ENCODE data around the gene GRB10.

The GRB10 gene

GRCh38 chr7:50564171-50564570 lies 218.5 kb downstream of the GRB10 start:
- no peak for FAIRE-seq
- TF ChIP-seq CTCF (IDR thresholded peaks at IDR 0.05; ENCODE audit: insufficient read depth, missing control alignments), result no peak

GRCh38 chr7:50562136-50562535 lies 220.6 kb downstream of the GRB10 start:
- TF ChIP-seq CTCF (IDR thresholded peaks at IDR 0.05; ENCODE audit: insufficient read depth, missing control alignments), result no peak
- DNase-seq (ENCODE audit: insufficient read length, low spot score) (no peak), FAIRE-seq (no peak)

More at GRCh38 chr7:50564171-50564570, 218.5 kb downstream of the GRB10 start:
- DNase-seq (ENCODE audit: insufficient read length, low spot score), result no peak

GRCh38 chr7:50560865-50561351 lies 221.8 kb downstream of the GRB10 start:
- FAIRE-seq, result no peak
- DNase-seq (ENCODE audit: insufficient read length, low spot score), result no peak
- TF ChIP-seq CTCF (IDR thresholded peaks at IDR 0.05; ENCODE audit: insufficient read depth, missing control alignments), result no peak

- no peak for TF ChIP-seq CTCF (IDR thresholded peaks at IDR 0.05; ENCODE audit: insufficient read depth, missing control alignments)
- DNase-seq (ENCODE audit: insufficient read length, low spot score), result no peak
- FAIRE-seq, result no peak
Measured at GRCh38 chr7:50559881-50560280, 222.8 kb downstream of the GRB10 start.

GRCh38 chr7:50558294-50559053 lies 224.2 kb downstream of the GRB10 start:
- FAIRE-seq, result no peak
- no peak for DNase-seq (ENCODE audit: insufficient read length, low spot score)
- no peak for TF ChIP-seq CTCF (IDR thresholded peaks at IDR 0.05; ENCODE audit: insufficient read depth, missing control alignments)

GRCh38 chr7:50557099-50557498 lies 225.6 kb downstream of the GRB10 start:
- no peak for FAIRE-seq
- no peak for DNase-seq (ENCODE audit: insufficient read length, low spot score)
- TF ChIP-seq CTCF (IDR thresholded peaks at IDR 0.05; ENCODE audit: insufficient read depth, missing control alignments), result no peak

All from D721Med (cell line).